ENCODE data around the gene SELENOF. TPM values are rescaled to one million over a fixed set of nuclear protein-coding genes. Genes with fewer than 3 reads are reported as not detected.

Gene SELENOF
- total RNA-seq, 5 donors from 2014 or later (not counting 1 experiment from before 2014, with no cell fraction given): 141 to 165 (median 145) TPM

- Mint-ChIP-seq H3K27ac (peak overlapping the region; percentile 4 to 5), H3K4me3 (no peak overlapping the region), H3K36me3 (peaks cover 16% of the 10 kb centered on the region), H3K27me3 (no peaks in the 10 kb centered on the region), H3K4me1 (peaks cover 0 to 10% (median 6%) of the 10 kb centered on the region in 3 donors), H3K9me3 (no peaks in the 10 kb centered on the region)
- Histone ChIP-seq H3K4me3 (ENCODE audit: control insufficient read depth in 1 of 2, extremely low read depth in 1 of 2, low read length in 1 of 2) (no peak overlapping the region), H3K27ac (ENCODE audit: low read length) (no peak overlapping the region), H3K9me3 (no peaks in the 10 kb centered on the region), H3K36me3 (ENCODE audit: control insufficient read depth in 2 of 2, extremely low read depth in 1 of 2, insufficient read depth in 1 of 2, low read length in 1 of 2) (peaks cover 0 to 10% of the 10 kb centered on the region in 2 donors), H3K27me3 (replicated peaks in 1 of 2; ENCODE audit: control insufficient read depth in 2 of 2, extremely low read depth in 1 of 2, insufficient read depth in 2 of 2, low read length in 1 of 2) (no peaks in the 10 kb centered on the region), H3K4me1 (ENCODE audit: control insufficient read depth in 1 of 2, extremely low read depth in 1 of 2, insufficient read depth in 2 of 2, low read length in 2 of 2) (no peaks in the 10 kb centered on the region)
- DNase-seq (no peak), ATAC-seq (replicated peaks in 1 of 4) (no peak)
- WGBS (ENCODE audit: insufficient coverage): no CpG with 5 or more reads among the region's 1 CpG
- ChIA-PET POLR2A (interaction anchor here (0.6 kb wide), 2 partner anchors 20 to 473 kb away, joined by 3 read pairs; no protein-coding TSS in a partner anchor), CTCF (interaction anchor here in 1 of 2 donors (0.7 kb wide), 1 partner anchor 223 kb away, joined by 3 read pairs; no protein-coding TSS in a partner anchor)
Observed at GRCh38 chr1:86861424-86861823, 52.5 kb downstream of the SELENOF start.

- ChIA-PET CTCF (interaction anchor here in 1 of 2 donors (0.7 kb wide), 1 partner anchor 224 kb away, joined by 3 read pairs; no protein-coding TSS in a partner anchor), POLR2A (interaction anchor here in 1 of 2 donors (0.6 kb wide), 2 partner anchors 26 to 190 kb away, joined by 4 read pairs; no protein-coding TSS in a partner anchor)
- Mint-ChIP-seq H3K9me3 (no peaks in the 10 kb centered on the region), H3K36me3 (peaks cover 9% of the 10 kb centered on the region), H3K4me1 (peaks cover 0 to 4% (median 0%) of the 10 kb centered on the region in 3 donors), H3K27me3 (no peaks in the 10 kb centered on the region), H3K4me3 (no peak overlapping the region), H3K27ac (peak overlapping the region in 1 of 2 donors; percentile 16)
- DNase-seq: no peak
- WGBS (ENCODE audit: insufficient coverage): no CpG with 5 or more reads among the region's 1 CpG
- H3K27me3 ChIP-seq (replicated peaks in 1 of 2; ENCODE audit: control insufficient read depth in 2 of 2, extremely low read depth in 1 of 2, insufficient read depth in 2 of 2, low read length in 1 of 2): no peaks in the 10 kb centered on the region
- H3K4me1 ChIP-seq (ENCODE audit: control insufficient read depth in 1 of 2, extremely low read depth in 1 of 2, insufficient read depth in 2 of 2, low read length in 2 of 2): no peaks in the 10 kb centered on the region
- H3K27ac ChIP-seq (ENCODE audit: low read length): no peak overlapping the region
- H3K4me3 ChIP-seq (ENCODE audit: control insufficient read depth in 1 of 2, extremely low read depth in 1 of 2, low read length in 1 of 2): no peak overlapping the region
- H3K36me3 ChIP-seq (ENCODE audit: control insufficient read depth in 2 of 2, extremely low read depth in 1 of 2, insufficient read depth in 1 of 2, low read length in 1 of 2): peaks cover 0 to 7% of the 10 kb centered on the region in 2 donors
- H3K9me3 ChIP-seq: no peaks in the 10 kb centered on the region
- no peak for ATAC-seq (replicated peaks in 1 of 4)
Observed at GRCh38 chr1:86860424-86860823, 53.5 kb downstream of the SELENOF start.

- Mint-ChIP-seq H3K4me3 (no peak overlapping the region), H3K36me3 (peaks cover 9% of the 10 kb centered on the region), H3K27ac (no peak overlapping the region), H3K27me3 (no peaks in the 10 kb centered on the region), H3K9me3 (no peaks in the 10 kb centered on the region), H3K4me1 (peaks cover 0 to under 1% (median 0%) of the 10 kb centered on the region in 3 donors)
- peaks cover 0 to 6% of the 10 kb centered on the region in 2 donors for H3K36me3 ChIP-seq (ENCODE audit: control insufficient read depth in 2 of 2, extremely low read depth in 1 of 2, insufficient read depth in 1 of 2, low read length in 1 of 2)
- H3K4me1 ChIP-seq (ENCODE audit: control insufficient read depth in 1 of 2, extremely low read depth in 1 of 2, insufficient read depth in 2 of 2, low read length in 2 of 2): no peaks in the 10 kb centered on the region
- ChIA-PET POLR2A (interaction anchor here in 1 of 2 donors (0.6 kb wide), 1 partner anchor 191 kb away, joined by 4 read pairs; no protein-coding TSS in a partner anchor), CTCF (no interaction called here)
- DNase-seq: no peak
- H3K9me3 ChIP-seq: no peaks in the 10 kb centered on the region
- no peak overlapping the region for H3K4me3 ChIP-seq (ENCODE audit: control insufficient read depth in 1 of 2, extremely low read depth in 1 of 2, low read length in 1 of 2)
- no peak for ATAC-seq (replicated peaks in 1 of 4)
- H3K27me3 ChIP-seq (replicated peaks in 1 of 2; ENCODE audit: control insufficient read depth in 2 of 2, extremely low read depth in 1 of 2, insufficient read depth in 2 of 2, low read length in 1 of 2): no peaks in the 10 kb centered on the region
- no peak overlapping the region for H3K27ac ChIP-seq (ENCODE audit: low read length)
- WGBS (ENCODE audit: insufficient coverage): 78% methylated on average over 1 of the region's 2 CpGs
Observed at GRCh38 chr1:86860020-86860419, 53.9 kb downstream of the SELENOF start.

GRCh38 chr1:86858524-86859261, 55.2 kb downstream of the SELENOF start:
- H3K27ac ChIP-seq (ENCODE audit: low read length): no peak overlapping the region
- no CpG with 5 or more reads among the region's 3 CpGs for WGBS (ENCODE audit: insufficient coverage)

GRCh38 chr1:86856196-86856595, 57.7 kb downstream of the SELENOF start:
- ChIA-PET POLR2A (no interaction called here), CTCF (no interaction called here)
- H3K27me3 Mint-ChIP-seq: no peaks in the 10 kb centered on the region
- H3K4me1 ChIP-seq (ENCODE audit: control insufficient read depth in 1 of 2, extremely low read depth in 1 of 2, insufficient read depth in 2 of 2, low read length in 2 of 2): no peaks in the 10 kb centered on the region
- no peaks in the 10 kb centered on the region for H3K9me3 Mint-ChIP-seq
- H3K27me3 ChIP-seq (replicated peaks in 1 of 2; ENCODE audit: control insufficient read depth in 2 of 2, extremely low read depth in 1 of 2, insufficient read depth in 2 of 2, low read length in 1 of 2): no peaks in the 10 kb centered on the region
- no peaks in the 10 kb centered on the region for H3K9me3 ChIP-seq
- no peak overlapping the region for H3K4me3 ChIP-seq (ENCODE audit: control insufficient read depth in 1 of 2, extremely low read depth in 1 of 2, low read length in 1 of 2)
- H3K4me1 Mint-ChIP-seq: no peaks in the 10 kb centered on the region
- no peak overlapping the region for H3K27ac Mint-ChIP-seq
- DNase-seq (no peak), ATAC-seq (replicated peaks in 1 of 4) (no peak)
- no peak overlapping the region for H3K4me3 Mint-ChIP-seq
- no peak overlapping the region for H3K27ac ChIP-seq (ENCODE audit: low read length)
- H3K36me3 ChIP-seq (ENCODE audit: control insufficient read depth in 2 of 2, extremely low read depth in 1 of 2, insufficient read depth in 1 of 2, low read length in 1 of 2): no peaks in the 10 kb centered on the region
- peaks cover 6% of the 10 kb centered on the region for H3K36me3 Mint-ChIP-seq
- 100% methylated on average over 4 of the region's 6 CpGs for WGBS (ENCODE audit: insufficient coverage)

More at GRCh38 chr1:86858524-86859261, 55.2 kb downstream of the SELENOF start:
- H3K4me3 Mint-ChIP-seq: no peak overlapping the region
- H3K4me1 Mint-ChIP-seq: no peaks in the 10 kb centered on the region
- Histone ChIP-seq H3K4me3 (ENCODE audit: control insufficient read depth in 1 of 2, extremely low read depth in 1 of 2, low read length in 1 of 2) (no peak overlapping the region), H3K36me3 (ENCODE audit: control insufficient read depth in 2 of 2, extremely low read depth in 1 of 2, insufficient read depth in 1 of 2, low read length in 1 of 2) (peaks cover 0 to 4% of the 10 kb centered on the region in 2 donors), H3K27me3 (replicated peaks in 1 of 2; ENCODE audit: control insufficient read depth in 2 of 2, extremely low read depth in 1 of 2, insufficient read depth in 2 of 2, low read length in 1 of 2) (no peaks in the 10 kb centered on the region), H3K4me1 (ENCODE audit: control insufficient read depth in 1 of 2, extremely low read depth in 1 of 2, insufficient read depth in 2 of 2, low read length in 2 of 2) (no peaks in the 10 kb centered on the region), H3K9me3 (no peaks in the 10 kb centered on the region)
- peaks cover 9% of the 10 kb centered on the region for H3K36me3 Mint-ChIP-seq
- ChIA-PET POLR2A (no interaction called here), CTCF (interaction anchor here in 1 of 2 donors (0.6 kb wide), 1 partner anchor 71 kb away, joined by 5 read pairs; no protein-coding TSS in a partner anchor)
- no peaks in the 10 kb centered on the region for H3K9me3 Mint-ChIP-seq
- H3K27me3 Mint-ChIP-seq: no peaks in the 10 kb centered on the region
- no peak for ATAC-seq (replicated peaks in 1 of 4)
- DNase-seq: no peak
- H3K27ac Mint-ChIP-seq: no peak overlapping the region

GRCh38 chr1:86854352-86854751, 59.6 kb downstream of the SELENOF start:
- WGBS (ENCODE audit: insufficient coverage): 100% methylated on average over 3 of the region's 3 CpGs
- Mint-ChIP-seq H3K4me1 (no peaks in the 10 kb centered on the region), H3K4me3 (no peak overlapping the region), H3K36me3 (peaks cover 3% of the 10 kb centered on the region), H3K9me3 (no peaks in the 10 kb centered on the region), H3K27me3 (no peaks in the 10 kb centered on the region), H3K27ac (no peak overlapping the region)
- no peak for DNase-seq
- H3K27ac ChIP-seq (ENCODE audit: low read length): no peak overlapping the region
- ATAC-seq (replicated peaks in 1 of 4): no peak
- H3K27me3 ChIP-seq (replicated peaks in 1 of 2; ENCODE audit: control insufficient read depth in 2 of 2, extremely low read depth in 1 of 2, insufficient read depth in 2 of 2, low read length in 1 of 2): no peaks in the 10 kb centered on the region
- no peaks in the 10 kb centered on the region for H3K4me1 ChIP-seq (ENCODE audit: control insufficient read depth in 1 of 2, extremely low read depth in 1 of 2, insufficient read depth in 2 of 2, low read length in 2 of 2)
- no peaks in the 10 kb centered on the region for H3K9me3 ChIP-seq
- no peaks in the 10 kb centered on the region for H3K36me3 ChIP-seq (ENCODE audit: control insufficient read depth in 2 of 2, extremely low read depth in 1 of 2, insufficient read depth in 1 of 2, low read length in 1 of 2)
- ChIA-PET POLR2A (interaction anchor here in 1 of 2 donors (0.6 kb wide), 1 partner anchor 730 kb away, joined by 3 read pairs; no protein-coding TSS in a partner anchor), CTCF (interaction anchor here in 1 of 2 donors (0.6 kb wide), 1 partner anchor 11 kb away, joined by 3 read pairs; no protein-coding TSS in a partner anchor)
- no peak overlapping the region for H3K4me3 ChIP-seq (ENCODE audit: control insufficient read depth in 1 of 2, extremely low read depth in 1 of 2, low read length in 1 of 2)

Measured in T-cell (primary cell).